GM21825 (cell line): ENCODE data around the gene SNCAIP.

Experiments used
- ATAC-seq: cut with Tn5 transposase; IDR thresholded peaks from one replicate; pipeline ENCODE4 v1.9.1; 2021; ENCODE audit warnings: mild to moderate bottlenecking, moderate library complexity; ENCODE audit not compliant: unreplicated experiment

The SNCAIP gene

DNA sequence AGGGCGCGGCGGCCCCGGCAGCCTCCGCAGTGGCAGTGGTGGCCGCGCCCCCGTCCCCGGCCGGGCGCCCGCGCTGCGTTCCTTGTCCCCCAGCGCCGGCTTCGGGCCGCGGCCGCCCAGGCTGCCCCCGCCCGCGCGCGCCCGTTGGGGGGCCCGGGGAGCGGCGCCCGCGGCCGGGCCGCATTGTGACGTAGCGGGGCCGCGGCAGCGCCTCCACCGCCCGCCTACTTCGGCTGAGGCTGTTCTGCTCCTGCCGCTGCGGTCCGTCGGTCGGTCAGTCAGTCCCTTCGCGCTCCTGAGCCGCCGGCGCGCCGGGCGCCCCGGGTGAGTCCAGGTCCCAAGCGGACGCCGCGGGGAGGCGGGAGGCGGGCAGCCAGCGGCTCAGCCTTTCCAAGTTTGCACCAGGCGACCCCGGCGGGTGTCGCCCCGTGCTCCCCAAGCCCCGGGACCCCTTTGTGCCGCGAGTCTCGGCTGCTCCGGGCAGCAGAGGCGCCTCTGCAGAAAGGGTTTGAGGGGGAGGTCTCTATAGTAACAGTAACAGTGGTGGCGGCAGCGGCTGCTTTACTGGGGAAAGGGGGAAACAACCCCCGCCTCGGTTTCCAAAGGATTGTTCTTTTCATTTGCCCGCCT, at the start of gene SNCAIP:
SNCAIP (plus strand) TSS at position 277 of the 630 bp plus-strand sequence. CDS start 78,898 bp downstream, outside the sequence.
- ATAC-seq: peak; percentile 62

DNA sequence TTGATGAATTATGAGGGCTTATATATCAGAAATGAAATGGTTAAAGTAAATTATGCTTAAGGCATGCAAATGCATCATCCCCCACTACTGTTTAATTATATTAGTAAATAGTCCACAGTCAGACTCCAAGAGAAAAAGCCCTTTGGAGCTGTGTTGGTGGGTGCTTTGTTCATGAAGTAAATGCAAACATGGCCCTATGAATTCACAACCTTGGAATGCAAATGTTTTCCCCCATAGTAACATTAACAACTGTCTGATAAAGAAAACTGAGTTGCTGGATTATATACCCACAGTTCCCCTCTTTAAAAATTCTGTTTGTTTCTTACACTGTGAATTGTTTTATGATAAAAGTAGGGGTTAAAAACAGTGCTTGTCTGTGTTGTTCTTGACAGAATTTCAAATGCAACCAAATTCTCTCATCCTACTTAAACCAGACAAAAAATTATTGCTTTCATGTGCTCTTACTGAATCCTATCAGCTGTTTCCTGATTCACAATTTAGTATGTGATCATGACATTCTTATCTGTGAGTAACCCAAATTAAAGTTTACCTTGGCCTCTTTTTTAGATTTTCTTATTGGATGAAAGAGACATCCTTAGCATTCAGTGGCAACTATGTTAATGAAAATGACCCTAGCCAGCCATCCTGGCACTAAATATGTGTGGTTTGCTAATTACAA, 48.5 kb upstream of the SNCAIP start:
- no peak for ATAC-seq

DNA sequence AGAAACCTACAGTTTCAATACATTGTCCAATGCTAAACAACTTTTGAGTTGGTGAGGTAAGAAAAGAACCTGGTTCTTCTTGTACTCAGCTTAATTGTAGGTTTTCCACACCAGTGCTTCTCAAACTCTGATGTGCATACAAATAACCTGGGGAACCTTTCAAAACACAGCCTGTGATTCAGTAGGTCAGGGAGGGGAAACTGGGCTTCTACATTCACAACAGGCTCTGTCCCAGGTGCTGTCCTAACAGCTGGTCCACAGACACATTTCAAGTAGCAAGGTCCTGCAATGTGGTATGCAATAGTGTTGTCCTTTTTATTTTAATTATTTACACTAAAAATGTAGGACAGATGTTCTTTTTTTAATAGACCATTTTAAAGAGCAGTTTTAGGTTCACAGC, 47.4 kb upstream of the SNCAIP start:
- no peak for ATAC-seq

DNA sequence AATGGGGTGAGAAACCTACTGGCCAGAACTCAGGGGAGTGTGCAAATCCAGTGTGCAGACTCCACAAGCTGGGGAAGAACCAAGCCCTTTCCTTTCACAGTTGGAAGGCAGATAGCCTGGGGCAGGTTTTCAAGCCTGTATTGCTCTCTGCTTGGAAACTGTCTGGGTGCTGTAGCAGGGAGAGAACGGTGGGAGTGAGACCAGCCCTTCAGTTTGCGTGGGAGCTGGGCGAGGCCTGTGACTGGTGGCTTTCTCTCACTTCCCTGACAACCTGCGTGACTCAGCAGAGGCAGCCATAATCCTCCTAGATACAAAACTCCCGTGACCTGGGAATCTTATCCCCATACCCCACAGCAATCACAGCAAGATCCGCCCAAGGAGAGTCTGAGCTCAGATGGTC, 44.9 kb upstream of the SNCAIP start:
- ATAC-seq: no peak

DNA sequence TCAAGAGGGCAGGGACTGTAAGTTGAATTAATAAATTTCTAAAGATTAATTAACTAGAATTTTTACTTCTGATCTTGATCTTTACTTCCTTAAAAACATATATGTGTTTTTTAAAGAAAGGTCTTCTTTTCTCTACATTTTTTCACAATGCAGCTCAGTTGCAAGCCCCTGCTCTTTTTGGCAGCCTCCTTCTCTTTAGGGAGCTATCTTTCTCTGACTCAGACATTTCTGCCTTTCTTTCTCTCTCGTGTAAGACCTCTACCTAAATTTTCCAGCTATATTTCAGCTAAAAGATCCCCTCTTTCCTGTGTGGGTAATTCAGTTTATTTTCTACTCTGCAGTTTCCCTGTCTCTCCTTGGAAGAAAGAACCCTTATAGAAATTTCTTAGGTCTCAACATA, 38.3 kb upstream of the SNCAIP start:
- no peak for ATAC-seq

DNA sequence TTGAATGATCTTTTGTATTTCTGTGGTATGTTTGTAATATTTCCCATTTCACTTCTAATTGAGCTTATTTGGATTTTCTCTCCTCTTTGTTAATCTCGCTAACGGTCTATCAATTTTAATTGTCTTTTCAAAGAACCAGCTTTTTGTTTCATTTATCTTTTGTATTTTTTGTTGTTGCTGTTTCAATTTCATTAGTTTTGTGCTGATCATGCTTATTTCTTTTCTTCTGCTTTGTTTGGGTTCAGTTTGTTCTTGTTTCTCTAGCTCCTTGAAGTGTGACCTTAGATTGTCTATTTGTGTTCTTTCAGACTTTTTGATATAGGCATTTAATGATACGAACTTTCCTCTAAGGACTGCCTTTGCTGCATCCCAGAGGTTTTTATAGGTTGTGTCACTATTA, 28.4 kb upstream of the SNCAIP start:
- no peak for ATAC-seq

DNA sequence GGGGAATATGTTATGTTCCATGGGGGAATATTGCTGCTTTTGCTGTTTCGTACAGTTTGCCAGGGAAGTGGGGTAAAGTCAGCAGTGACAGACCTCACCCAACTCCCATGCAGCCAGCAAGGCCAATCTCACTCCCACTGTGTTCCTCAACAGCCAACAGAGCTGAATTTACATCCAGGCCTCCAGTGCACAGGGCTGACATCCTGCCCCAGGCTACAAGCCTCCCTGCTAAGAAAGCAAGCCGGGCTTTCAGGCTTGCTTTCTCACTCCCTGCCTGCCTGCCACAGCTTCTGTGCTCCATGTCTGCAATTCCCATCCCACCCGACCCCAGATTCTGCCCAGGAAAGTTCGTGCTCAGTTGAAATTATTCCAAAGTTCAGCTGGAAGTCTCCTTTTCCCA, 25.5 kb upstream of the SNCAIP start:
- no peak for ATAC-seq

DNA sequence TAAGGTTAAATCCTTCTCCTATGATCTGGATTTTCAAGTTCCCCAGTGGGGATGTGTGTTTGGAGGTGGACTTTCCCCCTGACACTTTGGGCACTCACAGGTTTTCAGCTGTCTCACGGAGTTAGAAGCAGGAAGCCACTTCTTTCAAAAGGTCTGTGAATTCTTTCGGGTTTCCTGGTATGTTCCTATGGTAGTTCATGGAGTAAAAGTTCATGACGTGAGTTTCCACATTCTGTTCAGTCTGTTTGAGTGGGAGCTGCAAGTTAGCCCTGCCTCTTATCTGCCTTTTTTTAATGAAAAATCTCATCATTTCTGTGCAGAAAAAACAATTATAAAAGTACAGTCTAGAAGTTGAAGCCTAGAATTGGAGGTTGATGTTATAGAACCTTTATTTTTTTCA, 24.9 kb upstream of the SNCAIP start:
- no peak for ATAC-seq

DNA sequence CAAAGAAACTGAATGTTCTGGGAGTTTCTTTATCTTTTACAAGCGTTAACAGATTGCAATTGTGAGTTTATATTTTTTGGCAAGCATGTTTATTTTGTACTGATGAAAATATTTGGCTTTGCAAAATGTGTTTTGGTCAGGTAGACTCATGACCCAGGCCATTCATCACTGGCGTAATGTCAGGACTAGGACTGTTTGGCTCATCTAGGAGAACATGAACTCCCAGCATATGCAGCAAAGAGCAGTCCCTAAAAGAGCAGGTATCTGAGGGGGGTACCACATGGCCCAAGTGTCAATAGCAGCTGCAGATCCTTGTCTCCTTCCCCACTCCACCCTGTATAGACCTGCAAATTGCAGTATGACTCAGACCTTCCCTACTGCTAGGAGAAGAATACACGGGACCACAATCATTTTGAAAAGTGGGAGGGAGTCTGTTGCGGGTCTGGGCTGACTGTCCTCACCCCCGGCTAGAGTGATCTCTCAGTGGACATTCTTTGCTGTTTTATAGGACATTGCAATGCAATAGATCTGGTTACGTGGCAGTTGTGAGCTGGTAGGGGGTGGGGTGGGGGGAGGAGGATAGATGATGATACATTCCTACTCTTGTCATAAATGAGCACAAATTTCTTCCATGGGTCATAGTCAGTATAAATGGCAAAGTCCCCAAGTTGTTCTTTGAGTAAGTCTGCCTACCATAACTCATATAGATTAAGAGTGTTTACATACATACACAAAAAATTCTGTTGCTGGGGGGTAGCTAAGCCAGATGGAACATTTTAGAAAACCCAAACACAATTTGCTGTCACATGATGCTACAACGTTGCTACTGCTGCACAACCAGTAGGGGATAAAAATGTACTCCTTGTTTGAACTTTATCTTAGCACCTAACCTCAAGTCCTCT, 20.8 kb upstream of the SNCAIP start:
- ATAC-seq: no peak

DNA sequence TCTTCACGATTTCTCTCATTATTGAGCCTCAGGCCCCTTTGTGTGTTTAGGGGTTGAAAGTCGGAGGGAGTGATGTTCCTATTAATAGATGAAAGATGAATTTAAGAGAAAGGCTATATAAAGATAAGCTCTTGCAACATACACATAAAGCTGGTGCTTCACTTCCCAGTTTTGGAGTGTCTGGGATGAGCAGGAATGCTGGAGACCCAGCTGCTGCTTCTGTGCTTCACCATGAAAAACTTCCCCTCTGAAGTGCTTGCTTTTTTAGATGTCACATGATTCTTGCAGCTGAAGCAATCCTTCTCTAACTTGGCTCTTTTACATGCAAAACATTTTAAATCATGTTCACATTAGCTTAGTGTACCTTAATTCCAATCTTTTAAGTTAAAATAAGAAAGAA, 19.7 kb upstream of the SNCAIP start:
- ATAC-seq: no peak

DNA sequence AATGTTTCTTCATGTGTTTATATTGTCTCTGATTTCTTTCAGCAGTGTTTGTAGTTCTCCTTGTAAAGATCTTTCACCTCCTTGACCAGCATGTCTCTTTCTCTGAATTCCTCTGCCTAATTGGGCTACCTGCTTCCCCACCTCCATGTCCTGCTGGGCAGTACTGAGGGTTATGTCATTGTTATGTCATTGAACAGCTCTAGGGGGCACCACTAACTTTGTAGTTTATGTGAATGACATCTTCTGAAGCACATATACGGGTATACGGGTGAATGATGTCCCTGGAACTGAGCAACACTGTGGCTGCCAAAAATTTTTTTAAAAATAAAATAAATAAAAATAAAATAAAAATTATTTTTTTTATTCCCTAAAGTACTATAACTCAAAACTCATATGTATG, 16.9 kb upstream of the SNCAIP start:
- no peak for ATAC-seq

DNA sequence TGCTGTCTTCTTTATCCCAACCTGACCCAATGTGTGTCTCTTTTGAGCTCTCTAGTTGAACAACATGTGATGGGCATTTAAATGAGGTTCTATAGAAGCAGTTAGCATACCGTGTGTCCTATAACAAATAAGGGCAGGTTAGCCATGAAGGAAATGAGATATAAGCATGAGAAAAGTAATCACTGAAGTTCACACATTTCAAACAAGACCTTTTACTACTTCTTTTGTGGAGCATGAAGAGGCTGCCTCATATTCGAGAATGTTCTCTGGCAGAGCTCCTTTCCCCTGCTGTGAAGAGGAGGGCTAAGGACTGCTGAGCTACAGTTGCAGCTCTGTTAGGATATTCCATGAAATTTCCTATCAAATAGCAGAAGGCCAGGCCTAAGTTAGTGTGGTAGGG, 15.2 kb upstream of the SNCAIP start:
- ATAC-seq: no peak

DNA sequence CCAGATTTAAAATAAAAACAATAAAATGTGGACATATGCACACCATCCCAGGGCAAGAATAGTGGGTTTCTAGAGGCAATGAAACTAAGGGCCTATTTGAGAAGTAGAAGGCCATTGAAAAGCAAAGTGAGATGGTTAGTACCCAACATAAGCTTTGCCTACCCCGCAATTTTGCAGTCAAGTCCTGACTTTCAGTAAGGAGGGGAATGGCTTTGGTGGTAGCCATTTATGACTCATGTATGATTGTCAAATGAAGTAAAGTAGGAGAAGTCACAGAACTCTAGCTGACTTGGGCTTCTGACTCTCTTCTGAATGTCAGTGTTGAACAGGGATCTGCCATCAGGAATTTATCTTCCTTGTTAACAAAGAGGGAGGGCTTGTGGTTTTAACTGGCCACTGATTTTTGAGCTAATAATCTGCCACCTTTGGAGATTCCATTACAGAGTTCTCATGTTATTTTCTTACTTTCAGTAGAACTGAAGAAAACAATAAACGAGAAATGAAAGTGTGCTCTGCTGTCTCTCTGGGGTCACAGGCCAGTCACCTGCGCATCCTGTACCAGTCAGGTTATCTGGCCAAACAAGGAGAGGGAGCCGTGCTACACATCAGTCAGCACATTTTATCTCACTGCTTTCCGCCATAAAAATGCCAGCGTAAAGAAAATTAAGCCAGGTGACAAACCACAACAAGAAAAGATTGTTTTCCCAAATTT, 14.3 kb upstream of the SNCAIP start:
- ATAC-seq: peak; percentile 92

DNA sequence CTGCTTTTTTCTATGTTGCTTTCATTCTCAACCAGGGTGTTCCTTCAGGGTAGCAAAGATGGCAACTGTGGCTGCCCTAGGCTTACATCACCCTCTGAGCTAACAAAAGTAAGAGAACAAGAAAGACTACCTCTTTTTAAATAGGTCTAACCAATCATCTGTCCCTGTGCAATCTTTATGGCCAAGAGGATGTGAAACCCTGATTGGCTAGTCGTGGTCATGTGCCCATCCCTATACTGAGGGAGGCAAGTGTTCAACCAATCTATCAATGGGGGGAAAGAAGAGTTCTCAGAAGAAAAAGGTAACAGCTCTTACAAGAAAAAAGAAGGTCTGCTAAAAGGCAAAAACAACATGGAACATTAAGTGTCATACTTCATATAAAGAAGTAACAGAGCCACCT, 11.7 kb upstream of the SNCAIP start:
- ATAC-seq: no peak

DNA sequence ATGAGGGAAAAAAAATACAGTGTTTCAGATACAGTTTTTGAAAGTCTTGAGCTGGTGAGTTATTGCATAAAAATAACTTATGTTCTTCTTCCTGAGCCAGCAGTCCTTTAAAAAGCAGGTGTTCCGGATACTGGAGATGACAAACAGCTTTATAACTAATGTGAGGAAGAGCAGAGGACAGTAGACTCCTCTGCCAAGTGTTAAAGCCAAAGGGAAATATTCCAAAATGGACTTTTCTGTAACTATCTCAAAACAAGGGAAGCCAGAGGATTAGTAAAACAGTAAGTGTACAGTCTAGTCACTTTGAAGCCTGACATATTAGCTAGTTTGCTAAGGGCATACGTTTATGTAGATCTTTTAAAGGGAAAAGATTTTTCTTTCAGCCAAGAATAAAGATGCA, 11.0 kb upstream of the SNCAIP start:
- ATAC-seq: no peak

DNA sequence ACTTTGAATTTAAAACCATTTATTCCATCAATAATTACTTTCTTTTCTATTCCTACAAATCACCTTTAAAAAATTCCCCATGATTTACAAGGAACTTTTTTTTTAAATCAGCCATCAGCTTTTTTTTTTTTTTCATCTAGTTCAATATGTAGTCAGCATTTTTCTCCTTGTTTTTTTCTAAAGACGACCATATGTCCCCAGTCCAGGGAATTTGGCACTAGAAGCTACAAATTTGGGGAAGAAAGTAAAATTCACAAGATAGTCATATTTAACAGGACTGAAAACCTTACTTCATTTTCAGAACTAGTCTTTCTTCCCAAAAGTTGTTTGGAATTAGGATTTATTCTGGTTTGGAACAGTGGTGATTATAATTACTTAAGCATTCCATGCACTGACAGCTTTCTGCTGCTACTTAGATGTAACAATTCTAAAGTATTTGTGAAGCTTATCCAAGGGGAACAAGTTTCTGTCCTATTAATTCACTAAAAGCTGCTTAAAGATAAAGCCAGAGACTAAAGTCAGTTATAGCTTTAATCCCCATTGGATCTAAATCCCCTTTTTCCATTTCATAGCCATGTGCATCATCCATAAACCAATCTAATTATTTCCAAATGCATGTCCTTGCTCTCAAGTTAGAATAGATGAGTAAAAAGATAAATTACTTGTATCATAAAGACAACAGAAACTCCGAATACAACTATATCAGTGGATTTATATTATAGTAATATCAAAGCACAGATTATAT, 7.4 kb upstream of the SNCAIP start:
- no peak for ATAC-seq

DNA sequence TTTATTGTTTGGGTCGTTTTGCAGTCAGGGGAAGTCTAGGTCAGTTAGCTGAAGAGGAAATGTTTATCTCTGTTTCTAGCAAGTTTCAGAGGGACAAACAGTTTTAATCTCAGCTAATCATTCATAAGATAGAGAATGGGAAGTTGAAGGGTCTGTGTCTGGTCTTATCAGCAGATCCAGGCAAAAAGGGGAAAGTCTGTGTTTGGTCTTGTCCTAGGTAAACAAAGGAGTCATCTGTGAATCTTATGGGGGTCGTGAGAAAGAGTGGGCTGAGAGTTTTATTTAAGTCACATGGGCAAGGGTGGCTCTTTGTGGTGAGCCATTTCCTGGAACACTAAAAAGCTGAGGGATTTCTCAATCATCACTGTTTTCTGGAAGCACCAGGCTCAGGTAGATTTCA, 5.6 kb upstream of the SNCAIP start:
- no peak for ATAC-seq

DNA sequence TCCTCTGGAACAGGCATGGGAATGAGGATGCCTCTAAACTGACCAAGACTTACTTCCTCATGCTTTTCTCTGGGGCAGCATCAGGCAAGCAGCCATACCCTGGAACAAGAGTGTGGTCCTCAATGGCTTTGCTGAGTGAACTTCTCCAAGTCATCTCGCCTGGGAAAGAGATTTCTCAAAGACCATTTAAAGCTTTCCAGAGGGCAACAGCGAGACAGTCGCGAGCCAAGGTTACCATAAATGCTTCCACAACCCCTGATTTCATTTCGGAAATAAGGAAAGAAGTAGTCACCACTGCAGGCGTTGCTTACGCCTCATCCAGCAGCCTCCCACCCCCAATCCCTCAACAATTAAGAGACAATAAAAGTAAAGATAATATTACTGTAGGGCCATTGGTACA, 1.1 kb upstream of the SNCAIP start:
- ATAC-seq: no peak

DNA sequence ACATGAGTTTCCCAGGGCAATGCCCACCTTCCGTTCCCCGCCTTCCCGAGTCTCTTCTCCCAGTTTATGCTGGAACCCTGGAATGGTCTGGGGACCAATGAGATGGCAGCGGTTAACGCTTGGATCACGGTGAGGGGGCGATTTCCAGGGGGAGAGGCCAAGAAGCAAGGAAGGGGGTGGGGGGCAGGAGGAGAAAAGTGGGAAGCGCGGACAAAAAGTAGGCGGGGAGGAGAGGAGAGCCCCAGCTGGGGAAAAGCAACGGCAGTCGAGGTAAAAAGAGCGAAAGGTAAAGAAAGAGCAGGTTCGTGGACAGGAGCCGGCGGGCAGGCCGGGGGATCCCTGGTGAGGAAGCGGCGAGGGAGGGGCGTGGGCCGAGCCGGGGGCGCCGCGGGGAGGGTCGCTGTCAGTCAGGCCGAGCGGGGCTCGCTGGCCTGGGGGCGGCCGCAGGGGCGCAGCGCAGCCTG, 508 bp upstream of the SNCAIP start:
- ATAC-seq: no peak

DNA sequence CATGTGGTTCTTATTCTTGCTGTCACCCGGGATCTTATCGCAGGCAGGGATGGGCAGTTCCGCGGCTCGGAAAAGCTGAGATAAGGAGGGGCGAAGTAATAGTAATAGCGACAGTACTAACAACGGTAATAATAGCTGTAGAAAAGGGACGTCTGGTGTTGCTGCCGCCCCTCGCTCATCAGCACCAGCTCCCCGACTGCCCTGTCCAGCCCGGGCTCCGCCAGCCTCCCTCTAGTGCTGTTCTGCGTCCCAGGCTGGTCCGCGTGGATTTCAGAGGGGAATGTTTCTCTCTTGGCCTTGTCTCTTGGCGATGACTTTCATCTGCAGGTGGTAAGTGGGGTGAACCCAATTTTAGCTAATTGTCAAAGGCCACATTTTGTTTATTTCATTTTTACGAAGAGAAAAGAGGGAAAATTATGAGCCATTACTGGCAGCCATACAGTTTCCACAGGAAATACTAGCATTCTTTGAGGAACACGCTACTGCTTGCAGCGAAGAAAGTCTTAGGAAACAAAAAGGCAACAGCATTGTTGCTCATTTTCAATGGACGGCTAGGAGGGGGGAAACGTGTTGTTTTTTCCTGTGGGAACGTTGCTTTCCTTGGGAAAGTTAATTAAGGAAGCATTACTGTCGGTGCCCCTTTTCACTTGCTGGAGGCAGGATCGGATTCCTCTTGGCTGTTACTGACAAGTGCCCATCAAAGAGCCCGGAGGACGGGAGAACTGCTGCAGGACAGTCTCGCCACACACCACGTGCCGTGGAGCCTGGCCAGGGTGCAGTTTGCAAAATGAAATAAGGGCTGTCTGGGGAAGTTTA, 762 bp downstream of the SNCAIP start:
- ATAC-seq: no peak
